ENCODE results near the gene POLR1G. TPM values are rescaled to one million over a fixed set of nuclear protein-coding genes. Genes with fewer than 3 reads are reported as not detected.

Gene POLR1G
- total RNA-seq, 5 donors from 2014 or later (not counting 1 experiment from before 2014, with no cell fraction given), result 0.82 to 6.2 (median 5.0) TPM

GRCh38 chr19:45380107-45380506, 26.3 kb upstream of the POLR1G start:
- 50% methylated on average over 1 of the region's 1 CpG for WGBS (ENCODE audit: insufficient coverage)
- H3K4me1 Mint-ChIP-seq, result peaks cover 0 to under 1% (median 0%) of the 10 kb centered on the region in 3 donors
- no peak overlapping the region for H3K4me3 Mint-ChIP-seq
- POLR2A ChIA-PET, result no interaction called here
- H3K27me3 Mint-ChIP-seq, result peaks cover 8 to 13% of the 10 kb centered on the region in 2 donors
- DNase-seq (no peak), ATAC-seq (replicated peaks in 1 of 4) (no peak)
- Histone ChIP-seq H3K4me1 (ENCODE audit: control insufficient read depth in 1 of 2, extremely low read depth in 1 of 2, insufficient read depth in 2 of 2, low read length in 2 of 2) (peaks cover 0 to 2% of the 10 kb centered on the region in 2 experiments), H3K27me3 (replicated peaks in 1 of 2; ENCODE audit: control insufficient read depth in 2 of 2, extremely low read depth in 1 of 2, insufficient read depth in 2 of 2, low read length in 1 of 2) (peaks cover 4 to 31% of the 10 kb centered on the region in 2 experiments), H3K9me3 (no peaks in the 10 kb centered on the region), H3K36me3 (ENCODE audit: control insufficient read depth in 2 of 2, extremely low read depth in 1 of 2, insufficient read depth in 1 of 2, low read length in 1 of 2) (no peaks in the 10 kb centered on the region), H3K4me3 (ENCODE audit: control insufficient read depth in 1 of 2, extremely low read depth in 1 of 2, low read length in 1 of 2) (no peak overlapping the region), H3K27ac (ENCODE audit: low read length) (no peak overlapping the region)
- no peaks in the 10 kb centered on the region for H3K36me3 Mint-ChIP-seq
- no peaks in the 10 kb centered on the region for H3K9me3 Mint-ChIP-seq
- CTCF ChIA-PET, result no interaction called here
- H3K27ac Mint-ChIP-seq, result no peak overlapping the region

DNA sequence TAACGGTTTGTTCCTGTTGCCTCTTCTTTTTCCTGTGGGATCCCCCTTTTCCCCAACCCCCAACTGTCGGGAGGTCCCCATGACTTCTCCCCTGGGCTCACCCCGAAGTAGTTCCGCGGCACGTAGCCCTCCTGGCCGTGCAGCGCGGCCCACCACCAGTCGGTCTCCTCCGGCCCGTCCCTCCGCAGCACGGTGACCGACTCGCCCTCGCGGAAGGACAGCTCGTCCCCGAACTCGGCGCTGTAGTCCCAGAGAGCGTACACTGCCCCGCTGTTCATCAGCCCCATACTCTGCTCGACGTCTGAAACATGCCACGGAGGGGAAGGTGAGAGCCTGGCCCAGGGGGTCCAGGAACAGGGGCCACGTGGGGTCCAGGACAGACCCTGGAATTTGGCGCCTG, 24.0 kb upstream of the POLR1G start:
- H3K27me3 ChIP-seq (replicated peaks in 1 of 2; ENCODE audit: control insufficient read depth in 2 of 2, extremely low read depth in 1 of 2, insufficient read depth in 2 of 2, low read length in 1 of 2), result peaks cover 7 to 46% of the 10 kb centered on the region in 2 experiments
- H3K4me1 ChIP-seq (ENCODE audit: control insufficient read depth in 1 of 2, extremely low read depth in 1 of 2, insufficient read depth in 2 of 2, low read length in 2 of 2), result peaks cover 0 to 12% of the 10 kb centered on the region in 2 experiments
- DNase-seq (no peak), ATAC-seq (replicated peaks in 1 of 4) (no peak)
- Mint-ChIP-seq H3K27ac (no peak overlapping the region), H3K4me3 (no peak overlapping the region), H3K4me1 (peaks cover 0 to 3% (median 2%) of the 10 kb centered on the region in 3 donors), H3K36me3 (no peaks in the 10 kb centered on the region), H3K9me3 (no peaks in the 10 kb centered on the region), H3K27me3 (peaks cover 22 to 33% of the 10 kb centered on the region in 2 donors)
- POLR2A ChIA-PET, result no interaction called here
- H3K9me3 ChIP-seq, result no peaks in the 10 kb centered on the region
- H3K27ac ChIP-seq (ENCODE audit: low read length), result no peak overlapping the region
- 79% methylated on average over 29 of the region's 29 CpGs for WGBS (ENCODE audit: insufficient coverage)
- H3K4me3 ChIP-seq (ENCODE audit: control insufficient read depth in 1 of 2, extremely low read depth in 1 of 2, low read length in 1 of 2), result no peak overlapping the region
- no peaks in the 10 kb centered on the region for H3K36me3 ChIP-seq (ENCODE audit: control insufficient read depth in 2 of 2, extremely low read depth in 1 of 2, insufficient read depth in 1 of 2, low read length in 1 of 2)
- CTCF ChIA-PET, result interaction anchor here in 1 of 2 donors (0.7 kb wide), 1 partner anchor 275 kb away, joined by 3 read pairs; no protein-coding TSS in a partner anchor

GRCh38 chr19:45385392-45386221, 20.8 kb upstream of the POLR1G start:
- ATAC-seq (replicated peaks in 1 of 4) (peak in 3 of 4 experiments; percentile 12 to 49 (median 38)), DNase-seq (peak in 1 of 35 experiments; percentile 14)
- no peak overlapping the region for H3K27ac Mint-ChIP-seq
- H3K36me3 ChIP-seq (ENCODE audit: control insufficient read depth in 2 of 2, extremely low read depth in 1 of 2, insufficient read depth in 1 of 2, low read length in 1 of 2), result no peaks in the 10 kb centered on the region
- WGBS (ENCODE audit: insufficient coverage), result 16% methylated on average over 41 of the region's 75 CpGs
- no peaks in the 10 kb centered on the region for H3K36me3 Mint-ChIP-seq
- peaks cover 0 to 12% of the 10 kb centered on the region in 2 experiments for H3K4me1 ChIP-seq (ENCODE audit: control insufficient read depth in 1 of 2, extremely low read depth in 1 of 2, insufficient read depth in 2 of 2, low read length in 2 of 2)
- H3K9me3 ChIP-seq, result no peaks in the 10 kb centered on the region
- CTCF ChIA-PET, result no interaction called here
- H3K27ac ChIP-seq (ENCODE audit: low read length), result no peak overlapping the region
- POLR2A ChIA-PET, result no interaction called here
- no peak overlapping the region for H3K4me3 Mint-ChIP-seq
- H3K27me3 ChIP-seq (replicated peaks in 1 of 2; ENCODE audit: control insufficient read depth in 2 of 2, extremely low read depth in 1 of 2, insufficient read depth in 2 of 2, low read length in 1 of 2), result peaks cover 7 to 46% of the 10 kb centered on the region in 2 experiments
- H3K27me3 Mint-ChIP-seq, result peaks cover 22 to 31% of the 10 kb centered on the region in 2 donors
- H3K4me1 Mint-ChIP-seq, result peaks cover 0 to 3% (median 2%) of the 10 kb centered on the region in 3 donors
- H3K9me3 Mint-ChIP-seq, result no peaks in the 10 kb centered on the region
- H3K4me3 ChIP-seq (ENCODE audit: control insufficient read depth in 1 of 2, extremely low read depth in 1 of 2, low read length in 1 of 2), result no peak overlapping the region

- Histone ChIP-seq H3K4me3 (ENCODE audit: control insufficient read depth in 1 of 2, extremely low read depth in 1 of 2, low read length in 1 of 2) (no peak overlapping the region), H3K36me3 (ENCODE audit: control insufficient read depth in 2 of 2, extremely low read depth in 1 of 2, insufficient read depth in 1 of 2, low read length in 1 of 2) (no peaks in the 10 kb centered on the region), H3K27ac (ENCODE audit: low read length) (no peak overlapping the region), H3K9me3 (no peaks in the 10 kb centered on the region), H3K27me3 (replicated peaks in 1 of 2; ENCODE audit: control insufficient read depth in 2 of 2, extremely low read depth in 1 of 2, insufficient read depth in 2 of 2, low read length in 1 of 2) (peaks cover 3 to 19% of the 10 kb centered on the region in 2 experiments), H3K4me1 (ENCODE audit: control insufficient read depth in 1 of 2, extremely low read depth in 1 of 2, insufficient read depth in 2 of 2, low read length in 2 of 2) (peaks cover 0 to 4% of the 10 kb centered on the region in 2 experiments)
- no peaks in the 10 kb centered on the region for H3K4me1 Mint-ChIP-seq
- no peak overlapping the region for H3K4me3 Mint-ChIP-seq
- ChIA-PET CTCF (no interaction called here), POLR2A (no interaction called here)
- no peaks in the 10 kb centered on the region for H3K9me3 Mint-ChIP-seq
- ATAC-seq (replicated peaks in 1 of 4), result no peak
- no peak overlapping the region for H3K27ac Mint-ChIP-seq
- no CpG with 5 or more reads among the region's 3 CpGs for WGBS (ENCODE audit: insufficient coverage)
- no peaks in the 10 kb centered on the region for H3K36me3 Mint-ChIP-seq
- H3K27me3 Mint-ChIP-seq, result peaks cover 3 to 15% of the 10 kb centered on the region in 2 donors
- no peak for DNase-seq
Measured at GRCh38 chr19:45391346-45391745, 15.1 kb upstream of the POLR1G start.

DNA sequence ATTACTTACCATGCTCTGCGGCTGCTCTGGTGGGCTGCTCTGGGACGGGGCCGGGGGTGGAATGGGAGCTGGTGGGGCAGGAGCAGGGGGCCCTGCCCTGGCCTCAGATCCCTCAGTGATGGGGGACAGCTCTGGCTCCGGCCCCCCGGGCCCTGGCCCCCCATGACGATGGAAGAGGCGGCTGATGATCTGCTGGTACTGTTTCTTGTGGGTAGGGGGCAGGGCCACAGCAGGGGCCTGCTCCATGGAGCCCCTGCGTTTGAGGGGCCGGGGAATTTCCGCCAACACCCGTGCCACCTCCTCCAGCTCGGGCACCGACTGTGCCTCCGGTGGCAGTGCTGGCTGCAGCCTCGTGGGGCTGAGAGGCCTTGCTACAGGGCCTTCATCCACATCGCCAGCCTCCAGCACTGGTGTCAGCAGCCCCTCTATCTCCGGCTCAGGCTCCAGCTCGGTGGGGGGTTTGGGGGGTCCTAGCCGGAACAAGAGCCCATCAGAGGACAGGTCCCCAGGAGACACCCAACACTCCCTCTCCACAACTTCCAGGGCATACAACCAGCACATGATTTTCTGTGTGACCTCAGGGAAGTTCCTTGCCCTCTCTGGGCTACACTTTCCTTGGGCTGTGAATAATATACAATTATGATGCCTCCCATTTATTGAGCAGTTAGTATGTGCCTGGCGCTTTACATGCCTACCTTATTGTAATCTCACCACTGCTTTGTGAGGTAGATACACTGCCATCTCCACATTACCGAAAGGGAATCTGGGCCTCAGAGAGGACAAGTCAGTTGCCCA, 14.4 kb upstream of the POLR1G start:
- Histone ChIP-seq H3K27ac (ENCODE audit: low read length) (no peak overlapping the region), H3K36me3 (ENCODE audit: control insufficient read depth in 2 of 2, extremely low read depth in 1 of 2, insufficient read depth in 1 of 2, low read length in 1 of 2) (no peaks in the 10 kb centered on the region), H3K4me1 (ENCODE audit: control insufficient read depth in 1 of 2, extremely low read depth in 1 of 2, insufficient read depth in 2 of 2, low read length in 2 of 2) (peaks cover 0 to 4% of the 10 kb centered on the region in 2 experiments), H3K9me3 (no peaks in the 10 kb centered on the region), H3K4me3 (ENCODE audit: control insufficient read depth in 1 of 2, extremely low read depth in 1 of 2, low read length in 1 of 2) (no peak overlapping the region), H3K27me3 (replicated peaks in 1 of 2; ENCODE audit: control insufficient read depth in 2 of 2, extremely low read depth in 1 of 2, insufficient read depth in 2 of 2, low read length in 1 of 2) (peaks cover under 1 to 17% of the 10 kb centered on the region in 2 experiments)
- no peak overlapping the region for H3K27ac Mint-ChIP-seq
- H3K4me1 Mint-ChIP-seq, result peaks cover 0 to 3% (median 2%) of the 10 kb centered on the region in 3 donors
- POLR2A ChIA-PET, result no interaction called here
- no peak overlapping the region for H3K4me3 Mint-ChIP-seq
- 88% methylated on average over 15 of the region's 21 CpGs for WGBS (ENCODE audit: insufficient coverage)
- H3K27me3 Mint-ChIP-seq, result peaks cover 0 to 12% of the 10 kb centered on the region in 2 donors
- ATAC-seq (replicated peaks in 1 of 4), result no peak
- CTCF ChIA-PET, result no interaction called here
- H3K36me3 Mint-ChIP-seq, result no peaks in the 10 kb centered on the region
- DNase-seq, result no peak
- H3K9me3 Mint-ChIP-seq, result no peaks in the 10 kb centered on the region

GRCh38 chr19:45395821-45396617, 10.4 kb upstream of the POLR1G start:
- Histone ChIP-seq H3K27me3 (replicated peaks in 1 of 2; ENCODE audit: control insufficient read depth in 2 of 2, extremely low read depth in 1 of 2, insufficient read depth in 2 of 2, low read length in 1 of 2) (peaks cover 0 to 45% of the 10 kb centered on the region in 2 experiments), H3K9me3 (no peaks in the 10 kb centered on the region), H3K27ac (ENCODE audit: low read length) (no peak overlapping the region), H3K36me3 (ENCODE audit: control insufficient read depth in 2 of 2, extremely low read depth in 1 of 2, insufficient read depth in 1 of 2, low read length in 1 of 2) (peaks cover 0 to 3% of the 10 kb centered on the region in 2 donors), H3K4me1 (ENCODE audit: control insufficient read depth in 1 of 2, extremely low read depth in 1 of 2, insufficient read depth in 2 of 2, low read length in 2 of 2) (peaks cover 0 to 19% of the 10 kb centered on the region in 2 experiments), H3K4me3 (ENCODE audit: control insufficient read depth in 1 of 2, extremely low read depth in 1 of 2, low read length in 1 of 2) (no peak overlapping the region)
- no peak for DNase-seq
- ChIA-PET CTCF (no interaction called here), POLR2A (no interaction called here)
- 37% methylated on average over 40 of the region's 59 CpGs for WGBS (ENCODE audit: insufficient coverage)
- ATAC-seq (replicated peaks in 1 of 4), result no peak
- Mint-ChIP-seq H3K27ac (no peak overlapping the region), H3K36me3 (no peaks in the 10 kb centered on the region), H3K27me3 (peaks cover 9 to 34% of the 10 kb centered on the region in 2 donors), H3K4me3 (no peak overlapping the region), H3K4me1 (peaks cover 5 to 17% (median 13%) of the 10 kb centered on the region in 3 donors), H3K9me3 (no peaks in the 10 kb centered on the region)
